PC-3 (cell line): ENCODE results near the gene IARS2. TPM values are rescaled to one million over a fixed set of nuclear protein-coding genes. Genes with fewer than 3 reads are reported as not detected.

Experiments
- ATAC-seq: fragments of 200-7000 bp; cut with Tn5 transposase; 2 replicates; pipeline ENCODE4 v1.9.1; 2020; ENCODE audit warnings: mild to moderate bottlenecking, moderate library complexity
- BruUV-seq: library from RNA; stranded (reverse); fragments of 400-500 nt; replicated peaks from 2 replicates; lab custom pipeline; 2021; lab: Mats Ljungman, UMichigan
- CTCF ChIA-PET: fragments of 300-600 bp; sonication (Branson Sonifier 250); formaldehyde crosslinking; loops from one replicate; lab custom pipeline; 2022; ENCODE audit warnings: antibody characterized with exemption; lab: Charles Lee
- POLR2A ChIA-PET: fragments of 300-600 bp; sonication (Branson Sonifier 250); formaldehyde crosslinking; loops from one replicate; lab custom pipeline; 2022; ENCODE audit warnings: antibody characterized with exemption; ENCODE audit not compliant: unreplicated experiment; lab: Charles Lee
- DNase-seq: peaks from one replicate; pipeline ENCODE4 v3.0.0-alpha.2; 2015
- H2AFZ ChIP-seq: fragments of 300-600 bp; sonication (generic); 2 replicates; pipeline ENCODE4 v1.6.0; 2016; ENCODE audit warnings: antibody characterized with exemption, low read length
- H3F3A ChIP-seq: fragments of 300-600 bp; sonication (generic); one replicate; pipeline ENCODE4 v1.6.0; 2017; ENCODE audit warnings: antibody characterized with exemption, low read length, control low read depth, mild to moderate bottlenecking; ENCODE audit not compliant: unreplicated experiment
- H3K27ac ChIP-seq: fragments of 300-600 bp; sonication (generic); 2 replicates; pipeline ENCODE4 v1.5.1; 2016; ENCODE audit warnings: mild to moderate bottlenecking, low read length
- H3K27me3 ChIP-seq: fragments of 300-600 bp; sonication (generic); 2 replicates; pipeline ENCODE4 v1.6.1; 2016; ENCODE audit warnings: low read length, mixed read lengths
- H3K36me3 ChIP-seq: fragments of 300-600 bp; sonication (generic); 2 replicates; pipeline ENCODE4 v1.6.1; 2016; ENCODE audit warnings: low read depth, mixed run types, low read length, mixed read lengths
- H3K4me1 ChIP-seq: fragments of 300-600 bp; sonication (generic); 2 replicates; pipeline ENCODE4 v1.5.1; 2016; ENCODE audit warnings: low read length; ENCODE audit not compliant: insufficient read depth
- H3K4me2 ChIP-seq: fragments of 300-600 bp; sonication (generic); 2 replicates; pipeline ENCODE4 v1.6.0; 2016; ENCODE audit warnings: low read length
- H3K4me3 ChIP-seq: fragments of 300-600 bp; sonication (generic); 2 replicates; pipeline ENCODE4 v1.5.1; 2016; ENCODE audit warnings: mild to moderate bottlenecking, low read length, mixed read lengths
- H3K79me2 ChIP-seq: fragments of 300-600 bp; sonication (generic); 2 replicates; pipeline ENCODE4 v1.6.1; 2017; ENCODE audit warnings: low read length, mixed read lengths
- H3K9ac ChIP-seq: fragments of 300-600 bp; sonication (generic); 2 replicates; pipeline ENCODE4 v1.6.0; 2016; ENCODE audit warnings: mild to moderate bottlenecking, low read length
- H3K9me2 ChIP-seq: fragments of 300-600 bp; sonication (generic); replicated peaks from 2 replicates; pipeline ENCODE4 v1.6.1; 2016; ENCODE audit warnings: mixed run types, low read length, mixed read lengths
- H3K9me3 ChIP-seq: fragments of 300-600 bp; sonication (generic); 2 replicates; pipeline ENCODE4 v1.6.1; 2016; ENCODE audit warnings: low read length, mixed read lengths
- H4K20me1 ChIP-seq: fragments of 300-600 bp; sonication (generic); 2 replicates; pipeline ENCODE4 v1.6.1; 2016; ENCODE audit warnings: low read length, mixed read lengths
- EZH2 ChIP-seq: fragments of 300-600 bp; sonication (generic); IDR thresholded peaks from one replicate; pipeline ENCODE4 v1.6.1; 2017; ENCODE audit warnings: antibody characterized with exemption, mild to moderate bottlenecking, low read length; ENCODE audit not compliant: unreplicated experiment
- EZH2phosphoT487 ChIP-seq: fragments of 300-600 bp; sonication (generic); IDR thresholded peaks from 2 replicates; pipeline ENCODE4 v1.6.1; 2018; ENCODE audit warnings: mild to moderate bottlenecking, antibody characterized with exemption, low read length, borderline replicate concordance
- intact Hi-C: fragments of 100-400 bp; cut with micrococcal nuclease; formaldehyde crosslinking; loops from 2 replicates; pipeline ENCODE4 v1.9.0; 2023
- total RNA-seq: library from RNA; depleted of rRNA; stranded (reverse); fragments of >200 nt; gene quantifications from 2 replicates; pipeline ENCODE4 v1.2.3, GENCODE V29; 2014
- TF ChIP-seq, protein P1 (sequence below): fragments of 300-600 bp; sonication (generic); conservative IDR thresholded peaks from 2 replicates; pipeline ENCODE4 v1.5.1; 2017; ENCODE audit warnings: antibody characterized with exemption, low read depth, mild to moderate bottlenecking, low read length

Gene IARS2
- total RNA-seq, 1 experiment from 2014 or later, result 152 TPM

DNA sequence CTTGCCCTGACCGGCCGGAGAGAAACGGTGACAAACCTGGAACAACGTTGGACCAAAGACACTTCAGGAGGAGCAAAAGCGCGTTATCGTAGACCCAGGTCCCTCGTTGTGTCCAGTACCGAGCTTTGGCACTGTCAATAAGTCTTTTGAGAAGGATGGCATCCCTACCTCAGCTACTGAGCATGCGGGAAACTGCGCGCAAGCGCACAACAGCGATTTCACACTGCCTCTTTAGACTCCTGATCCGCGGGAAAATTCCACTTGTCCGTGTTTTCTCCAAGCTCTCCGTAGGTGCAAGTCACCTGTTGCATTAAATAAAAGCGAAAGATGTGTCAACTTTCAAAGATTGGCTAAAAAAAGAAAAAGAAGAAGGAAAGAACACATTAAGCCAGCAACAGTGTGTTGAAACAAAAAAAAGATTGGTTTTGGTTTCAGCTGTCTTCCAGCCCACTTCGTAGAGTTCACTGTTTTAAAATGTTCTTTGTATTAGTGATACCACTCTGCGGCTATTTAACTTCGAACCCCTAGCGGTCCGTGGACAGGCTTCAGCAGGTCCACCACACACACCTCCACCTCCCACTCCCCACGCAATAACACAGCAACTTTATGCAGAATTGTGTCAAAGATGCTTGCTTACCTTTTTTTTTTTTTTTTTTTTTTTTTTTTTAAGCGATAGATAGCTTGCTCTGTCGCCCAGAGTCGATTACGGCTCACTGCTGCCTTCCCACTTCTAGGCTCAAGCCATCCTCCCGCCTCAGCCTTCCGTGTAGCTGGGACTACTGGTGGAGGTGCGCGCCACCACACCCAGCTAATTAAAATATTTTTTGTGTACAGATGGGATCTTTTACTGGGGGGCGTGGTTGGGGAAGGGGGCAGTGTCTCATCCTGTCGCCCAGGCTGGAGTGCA lies 4.0 kb upstream of the IARS2 start, which contains the start of gene BPNT1:
TSS of gene BPNT1 (minus strand) at position 139 of the 907 bp plus-strand sequence. CDS start 9,942 bp downstream, outside the sequence.
- Histone ChIP-seq H4K20me1 (no peaks in the 10 kb centered on the region), H3K4me3 (peak within 1 kb of the TSS; percentile 92), H3K9ac (peak within 1 kb of the TSS; percentile 74), H3K36me3 (no peaks in the 10 kb centered on the region), H3K27me3 (no peaks in the 10 kb centered on the region), H3K79me2 (peaks cover 45% of the 10 kb centered on the region), H3K4me1 (peaks cover 9% of the 10 kb centered on the region; the same call in 1 of the 2 replicates), H3K4me2 (peak within 1 kb of the TSS; percentile 83), H3F3A (no peaks in the 10 kb centered on the region), H3K9me2 (no peaks in the 10 kb centered on the region), H3K9me3 (no peaks in the 10 kb centered on the region), H3K27ac (0 out of 2 replicates have a peak within 1 kb of the TSS, but pooled peaks have one; percentile 3), H2AFZ (peak within 1 kb of the TSS; percentile 96)
- intact Hi-C loops, result loop anchor here (1.0 to 5.0 kb wide), 3 partner anchors 23 to 98 kb away; partner anchors contain the start of gene EPRS1
- TF ChIP-seq, protein P1, sequence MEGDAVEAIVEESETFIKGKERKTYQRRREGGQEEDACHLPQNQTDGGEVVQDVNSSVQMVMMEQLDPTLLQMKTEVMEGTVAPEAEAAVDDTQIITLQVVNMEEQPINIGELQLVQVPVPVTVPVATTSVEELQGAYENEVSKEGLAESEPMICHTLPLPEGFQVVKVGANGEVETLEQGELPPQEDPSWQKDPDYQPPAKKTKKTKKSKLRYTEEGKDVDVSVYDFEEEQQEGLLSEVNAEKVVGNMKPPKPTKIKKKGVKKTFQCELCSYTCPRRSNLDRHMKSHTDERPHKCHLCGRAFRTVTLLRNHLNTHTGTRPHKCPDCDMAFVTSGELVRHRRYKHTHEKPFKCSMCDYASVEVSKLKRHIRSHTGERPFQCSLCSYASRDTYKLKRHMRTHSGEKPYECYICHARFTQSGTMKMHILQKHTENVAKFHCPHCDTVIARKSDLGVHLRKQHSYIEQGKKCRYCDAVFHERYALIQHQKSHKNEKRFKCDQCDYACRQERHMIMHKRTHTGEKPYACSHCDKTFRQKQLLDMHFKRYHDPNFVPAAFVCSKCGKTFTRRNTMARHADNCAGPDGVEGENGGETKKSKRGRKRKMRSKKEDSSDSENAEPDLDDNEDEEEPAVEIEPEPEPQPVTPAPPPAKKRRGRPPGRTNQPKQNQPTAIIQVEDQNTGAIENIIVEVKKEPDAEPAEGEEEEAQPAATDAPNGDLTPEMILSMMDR, result no peak; the same call in 1 of the 2 replicates
- TF ChIP-seq EZH2phosphoT487 (no peak), EZH2 (no peak)
- ChIA-PET POLR2A (interaction anchor here (0.6 kb wide), 4 partner anchors 10 to 53 kb away, joined by 3 to 8 read pairs (median 4); no protein-coding TSS in a partner anchor), CTCF (interaction anchor here (0.6 to 0.7 kb wide), 2 partner anchors 16 to 999 kb away, joined by 3 read pairs; no protein-coding TSS in a partner anchor)
- ATAC-seq (peak; percentile 74), DNase-seq (peak; percentile 100)
- no TSS peak for BruUV-seq

DNA sequence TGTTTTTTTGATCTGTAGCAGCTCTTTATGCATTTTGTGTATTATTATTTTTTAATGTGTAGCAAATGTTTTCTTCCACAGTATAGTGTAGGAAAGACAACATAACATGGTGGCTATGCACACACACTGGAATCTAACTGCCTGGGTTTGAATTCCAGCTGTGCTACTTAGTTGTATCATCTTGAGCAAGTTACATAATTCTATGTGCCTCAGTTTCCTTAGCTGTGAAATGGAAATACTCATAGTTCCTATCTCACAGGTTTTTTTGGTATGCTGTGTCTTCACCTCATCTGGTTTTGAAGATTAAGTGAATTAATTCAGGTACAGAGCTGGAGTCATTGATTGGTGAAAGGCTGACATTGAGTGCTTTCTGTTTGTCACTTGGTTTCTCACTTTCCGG lies 1.2 kb upstream of the IARS2 start:
- Histone ChIP-seq H3K9me3 (no peaks in the 10 kb centered on the region), H3K27me3 (no peaks in the 10 kb centered on the region), H3K79me2 (peaks cover 42% of the 10 kb centered on the region), H3K9me2 (no peaks in the 10 kb centered on the region), H3K4me2 (no peak overlapping the region), H3F3A (no peaks in the 10 kb centered on the region), H3K4me1 (peaks cover 17% of the 10 kb centered on the region), H4K20me1 (no peaks in the 10 kb centered on the region), H2AFZ (no peak overlapping the region), H3K9ac (no peak overlapping the region), H3K4me3 (no peak overlapping the region), H3K27ac (no peak overlapping the region), H3K36me3 (peaks cover 4% of the 10 kb centered on the region; the same call in 1 of the 2 replicates)
- TF ChIP-seq EZH2 (no peak), EZH2phosphoT487 (no peak)
- TF ChIP-seq, protein P1, result no peak
- CTCF ChIA-PET, result no interaction called here
- BruUV-seq, result no TSS peak
- intact Hi-C loops, result loop anchor here (5.0 kb wide), 1 partner anchor 100 kb away; no protein-coding TSS in a partner anchor
- POLR2A ChIA-PET, result interaction anchor here (0.7 kb wide), 1 partner anchor 168 kb away, joined by 4 read pairs; no protein-coding TSS in a partner anchor
- DNase-seq (no peak), ATAC-seq (no peak)
